Middle frontal gyrus (tissue), 1 donor: Measurements from ENCODE around the gene GPR18.

ENCODE experiments used
- DNase-seq: peaks from one replicate; pipeline ENCODE4 v3.0.0-alpha.2; 2015; ENCODE audit warnings: low spot score; ENCODE audit errors: extremely low spot score

GPR18 gene

GRCh38 chr13:99258210-99258860, at the start of gene GPR18:
Gene GPR18 (minus strand): TSS chr13:99258379. CDS start chr13:99255872, 2,507 bp downstream.
- DNase-seq: no peak

GRCh38 chr13:99307648-99308339, 49.6 kb upstream of the GPR18 start:
- DNase-seq: no peak

GRCh38 chr13:99307247-99307646, 49.1 kb upstream of the GPR18 start, which contains the start of gene GPR183:
Gene GPR183 (minus strand): TSS chr13:99307399. CDS start chr13:99296145, 11,254 bp downstream.
- DNase-seq: no peak

GRCh38 chr13:99305566-99305965, 47.4 kb upstream of the GPR18 start:
- no peak for DNase-seq

- DNase-seq: no peak
Measured at GRCh38 chr13:99305158-99305557, 47.0 kb upstream of the GPR18 start.

- no peak for DNase-seq
Measured at GRCh38 chr13:99304541-99304940, 46.4 kb upstream of the GPR18 start.

- no peak for DNase-seq
Measured at GRCh38 chr13:99303863-99304521, 45.8 kb upstream of the GPR18 start.

GRCh38 chr13:99302637-99303505, 44.7 kb upstream of the GPR18 start:
- no peak for DNase-seq

- no peak for DNase-seq
Measured at GRCh38 chr13:99301913-99302636, 43.9 kb upstream of the GPR18 start.

- no peak for DNase-seq
Measured at GRCh38 chr13:99301056-99301838, 43.1 kb upstream of the GPR18 start.

- no peak for DNase-seq
Measured at GRCh38 chr13:99299920-99300341, 41.8 kb upstream of the GPR18 start.

GRCh38 chr13:99299256-99299919, 41.2 kb upstream of the GPR18 start:
- DNase-seq: no peak

- no peak for DNase-seq
Measured at GRCh38 chr13:99298056-99298455, 39.9 kb upstream of the GPR18 start.

- DNase-seq: no peak
Measured at GRCh38 chr13:99297331-99297730, 39.2 kb upstream of the GPR18 start.

GRCh38 chr13:99296398-99296797, 38.2 kb upstream of the GPR18 start:
- no peak for DNase-seq

GRCh38 chr13:99295488-99296252, 37.5 kb upstream of the GPR18 start:
- DNase-seq: no peak

- no peak for DNase-seq
Measured at GRCh38 chr13:99294958-99295357, 36.8 kb upstream of the GPR18 start.

GRCh38 chr13:99294198-99294597, 36.0 kb upstream of the GPR18 start:
- DNase-seq: no peak

- no peak for DNase-seq
Measured at GRCh38 chr13:99293178-99293577, 35.0 kb upstream of the GPR18 start.
